Measurements from ENCODE around the gene FLYWCH2.
"Not testable (repeated sequence)": the region's sequence is repeated elsewhere in the genome, so short reads cannot be mapped to it uniquely, and the experiment has no call there.

Gene FLYWCH2

GRCh38 chr16:2934450-2934849 is 51.4 kb downstream of the FLYWCH2 start:
- POLR2A ChIA-PET = interaction anchor here (0.6 kb wide), 1 partner anchor 11 kb away, joined by 3 read pairs; no protein-coding TSS in a partner anchor

GRCh38 chr16:2936436-2937011 is 53.5 kb downstream of the FLYWCH2 start:
- CTCF ChIA-PET = no interaction called here

More at GRCh38 chr16:2934450-2934849, 51.4 kb downstream of the FLYWCH2 start:
- DNase-seq (ENCODE audit: low read depth, low spot score) = no peak
- TF ChIP-seq CTCF (IDR thresholded peaks at IDR 0.05; ENCODE audit: insufficient read depth, low read length, missing control alignments) = no peak
- no peak overlapping the region for H3K4me3 ChIP-seq (ENCODE audit: low read depth, low read length)
- CTCF ChIA-PET = interaction anchor here (0.9 to 1.4 kb wide), 2 partner anchors 8 to 14 kb away, joined by 3 to 5 read pairs; no protein-coding TSS in a partner anchor

GRCh38 chr16:2937170-2937569 is 54.2 kb downstream of the FLYWCH2 start:
- ChIA-PET POLR2A (no interaction called here), CTCF (no interaction called here)
- no peak for TF ChIP-seq CTCF (IDR thresholded peaks at IDR 0.05; ENCODE audit: insufficient read depth, low read length, missing control alignments)
- DNase-seq (ENCODE audit: low read depth, low spot score) = no peak
- H3K4me3 ChIP-seq (ENCODE audit: low read depth, low read length) = no peak overlapping the region

More at GRCh38 chr16:2936436-2937011, 53.5 kb downstream of the FLYWCH2 start:
- no peak overlapping the region for H3K4me3 ChIP-seq (ENCODE audit: low read depth, low read length)
- DNase-seq (ENCODE audit: low read depth, low spot score) = no peak
- TF ChIP-seq CTCF (IDR thresholded peaks at IDR 0.05; ENCODE audit: insufficient read depth, low read length, missing control alignments) = no peak
- POLR2A ChIA-PET = no interaction called here

GRCh38 chr16:2938206-2938605 is 55.2 kb downstream of the FLYWCH2 start:
- DNase-seq (ENCODE audit: low read depth, low spot score) = no peak
- H3K4me3 ChIP-seq (ENCODE audit: low read depth, low read length) = no peak overlapping the region
- TF ChIP-seq CTCF (IDR thresholded peaks at IDR 0.05; ENCODE audit: insufficient read depth, low read length, missing control alignments) = no peak
- ChIA-PET CTCF (interaction anchor here (1.0 kb wide), 1 partner anchor 24 kb away, joined by 3 read pairs; no protein-coding TSS in a partner anchor), POLR2A (interaction anchor here (0.5 kb wide), 1 partner anchor 12 kb away, joined by 3 read pairs; no protein-coding TSS in a partner anchor)

- no peak for DNase-seq (ENCODE audit: low read depth, low spot score)
- no peak for TF ChIP-seq CTCF (IDR thresholded peaks at IDR 0.05; ENCODE audit: insufficient read depth, low read length, missing control alignments)
- H3K4me3 ChIP-seq (ENCODE audit: low read depth, low read length) = no peak overlapping the region
- CTCF ChIA-PET = interaction anchor here (0.7 to 6.5 kb wide), 9 partner anchors 8 to 101 kb away, joined by 3 to 58 read pairs (median 5); no protein-coding TSS in a partner anchor
- POLR2A ChIA-PET = no interaction called here
These were observed 57.0 kb downstream of the FLYWCH2 start for GRCh38 chr16:2939968-2940367.

GRCh38 chr16:2942045-2942444 is 59.0 kb downstream of the FLYWCH2 start:
- ChIA-PET CTCF (interaction anchor here (0.7 to 6.5 kb wide), 3 partner anchors 15 to 23 kb away, joined by 3 to 58 read pairs (median 4); no protein-coding TSS in a partner anchor), POLR2A (no interaction called here)
- DNase-seq (ENCODE audit: low read depth, low spot score) = no peak
- TF ChIP-seq CTCF (IDR thresholded peaks at IDR 0.05; ENCODE audit: insufficient read depth, low read length, missing control alignments) = no peak
- H3K4me3 ChIP-seq (ENCODE audit: low read depth, low read length) = no peak overlapping the region

- CTCF ChIA-PET = interaction anchor here (1.1 to 6.5 kb wide), 3 partner anchors 17 to 39 kb away, joined by 3 to 58 read pairs (median 5); no protein-coding TSS in a partner anchor
- DNase-seq (ENCODE audit: low read depth, low spot score); POLR2A ChIA-PET; H3K4me3 ChIP-seq (ENCODE audit: low read depth, low read length): not testable (repeated sequence)
These were observed 60.7 kb downstream of the FLYWCH2 start for GRCh38 chr16:2943716-2944115.
